Cerebellar nuclear complex (tissue), 1 donor: ENCODE results near the gene GPHN.
"Not testable (repeated sequence)": the region's sequence is repeated elsewhere in the genome, so short reads cannot be mapped to it uniquely, and the experiment has no call there.

Experiments
- DNase-seq, 2 experiments: peaks; one replicate each; lab custom pipeline; 2025; lab: John Stamatoyannopoulos, UW

The GPHN gene

DNA sequence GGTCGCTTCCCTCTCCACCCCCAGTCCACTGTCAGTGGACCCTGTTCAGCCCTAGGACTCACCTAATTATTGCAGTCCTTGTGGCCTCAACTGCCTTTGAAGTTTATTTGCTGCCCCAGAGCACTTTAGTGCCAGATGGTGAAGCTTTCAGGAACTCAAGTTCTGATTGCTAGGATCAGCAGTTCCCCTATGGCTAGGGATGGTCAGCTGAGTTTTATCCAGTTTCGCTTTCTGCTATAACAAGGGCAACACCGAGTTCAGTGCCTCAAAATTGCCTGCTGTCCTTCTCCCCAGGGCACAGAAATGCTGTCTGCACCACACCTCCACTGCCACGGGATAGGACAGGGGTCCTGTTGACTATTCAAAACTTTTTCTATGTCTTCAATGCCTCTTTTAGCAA is 295.0 kb downstream of the GPHN start:
- DNase-seq, result no peak

DNA sequence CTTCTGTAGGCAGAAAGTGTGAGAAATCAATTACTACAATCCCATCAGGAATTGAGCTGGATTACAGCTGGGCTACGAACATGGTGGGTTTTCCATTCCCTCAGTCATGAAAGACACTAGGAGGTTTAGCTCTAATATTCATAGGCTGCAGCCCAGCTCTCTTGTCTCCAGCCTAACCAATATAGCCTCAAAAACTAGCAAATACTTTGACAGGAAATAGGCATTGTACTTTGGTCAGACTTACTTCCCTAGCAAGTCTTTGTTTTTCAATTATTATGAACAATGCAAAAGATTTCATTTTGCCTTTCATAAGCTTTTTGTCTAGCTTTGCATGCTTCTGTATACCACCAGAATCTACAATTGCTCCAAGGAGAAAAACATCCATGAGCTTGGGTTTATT is 296.2 kb downstream of the GPHN start:
- no peak for DNase-seq

DNA sequence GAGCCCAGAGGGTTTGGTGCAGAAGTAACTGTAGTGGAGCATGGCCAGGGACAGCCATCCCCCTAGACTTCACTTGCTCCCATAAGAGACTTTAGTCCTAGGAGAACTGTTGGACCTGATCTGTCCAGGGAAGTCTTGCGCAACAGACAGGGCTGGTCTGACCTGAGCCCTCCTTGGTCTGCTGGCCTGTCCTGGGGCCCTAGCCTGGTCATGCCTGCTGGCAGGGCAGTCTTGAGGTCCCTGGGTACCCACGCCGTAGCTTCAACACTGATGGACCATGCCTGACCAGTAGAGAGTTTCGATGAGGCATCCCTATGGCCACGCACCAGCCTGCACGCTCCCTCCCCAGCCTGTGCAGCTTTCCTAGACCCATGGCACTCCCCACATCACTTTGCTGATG is 305.7 kb downstream of the GPHN start:
- DNase-seq, result no peak

DNA sequence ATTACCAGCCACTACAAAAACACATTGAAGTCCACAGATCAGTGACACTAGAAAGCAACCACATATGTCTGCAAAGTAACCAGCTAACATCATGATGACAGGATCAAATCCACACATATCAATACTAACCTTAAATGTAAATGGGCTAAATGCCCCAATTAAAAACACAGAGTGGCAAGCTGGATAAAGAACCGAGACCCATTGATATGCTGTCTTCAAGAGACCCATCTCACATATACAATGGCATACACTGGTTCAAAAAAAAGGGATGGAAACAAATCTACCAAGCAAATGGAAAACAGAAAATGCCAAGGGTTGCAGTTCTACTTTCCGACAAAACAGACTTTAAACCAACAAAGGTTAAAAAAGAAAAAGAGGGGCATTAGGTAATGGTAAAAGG is 307.7 kb downstream of the GPHN start:
- DNase-seq, result no peak

DNA sequence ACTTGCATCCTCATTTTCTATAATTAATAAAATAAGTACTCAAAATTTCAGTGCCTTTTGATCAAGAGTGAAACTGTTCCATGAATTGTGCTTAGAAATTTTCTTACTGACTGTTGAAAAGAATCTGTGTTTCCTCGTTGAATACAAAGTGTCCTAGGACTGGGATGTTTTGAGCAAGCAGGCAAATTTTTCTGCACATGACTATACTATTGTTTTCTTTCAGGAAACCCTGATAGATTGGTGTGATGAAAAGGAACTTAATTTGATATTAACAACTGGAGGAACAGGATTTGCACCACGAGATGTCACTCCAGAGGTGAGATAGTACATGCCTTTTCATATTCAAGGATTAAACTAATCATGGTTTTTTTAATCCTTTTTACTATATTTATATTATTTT is 316.3 kb downstream of the GPHN start:
- DNase-seq, result no peak

DNA sequence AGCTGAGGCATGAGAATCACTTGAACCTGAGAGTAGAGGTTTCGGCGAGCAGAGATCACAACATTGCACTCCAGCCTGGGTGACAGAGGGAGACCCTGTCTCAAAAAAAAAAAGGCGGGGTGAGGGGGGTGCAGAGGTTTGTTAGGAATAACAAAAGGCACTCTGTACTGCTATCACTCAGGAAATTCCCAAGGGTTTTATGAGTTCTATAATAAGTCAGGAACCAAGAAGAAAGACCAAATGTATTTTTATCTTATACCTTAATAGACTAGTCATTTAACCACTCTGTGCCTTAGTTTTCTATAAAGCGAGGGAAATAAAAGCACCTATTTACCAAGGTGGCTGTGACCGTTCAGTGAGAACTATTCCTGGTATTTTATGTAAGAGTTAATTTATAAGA is 319.2 kb downstream of the GPHN start:
- DNase-seq, result no peak

DNA sequence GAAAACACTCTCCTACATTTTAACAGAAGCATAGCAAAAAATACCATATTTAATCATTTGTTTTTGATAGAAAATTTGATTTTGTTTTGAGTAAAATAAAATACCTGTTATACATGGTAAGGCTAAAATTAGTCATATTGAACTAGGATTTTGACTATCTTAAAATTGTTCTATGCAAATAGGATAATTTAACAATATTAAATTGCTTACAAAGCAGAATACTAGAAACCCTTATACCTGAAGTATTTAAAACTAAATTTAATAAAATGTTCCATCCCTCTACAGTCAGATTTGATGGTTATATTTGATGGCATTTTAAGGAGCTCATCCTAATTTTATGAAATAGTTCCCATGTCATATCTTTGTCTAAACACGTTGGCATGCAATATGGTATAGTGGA is 323.2 kb downstream of the GPHN start:
- DNase-seq, result no peak

DNA sequence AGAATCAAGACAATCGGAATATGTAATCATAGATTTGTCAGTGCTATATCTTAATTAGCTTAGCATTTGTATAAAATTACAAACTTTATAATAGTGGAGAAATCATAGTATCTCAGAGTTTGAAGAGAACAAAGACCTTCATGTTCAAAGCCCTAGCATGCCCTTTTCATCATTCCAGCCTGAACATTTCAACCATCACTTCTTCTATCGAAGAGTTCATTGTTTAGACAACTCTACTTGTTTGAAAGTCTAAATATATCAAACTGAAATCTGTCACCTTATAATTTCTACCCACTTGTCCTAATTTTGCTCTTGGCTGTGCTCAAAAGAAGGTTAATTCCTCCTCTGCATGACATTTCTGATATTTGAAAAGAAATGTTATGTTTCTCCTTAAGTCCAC is 325.9 kb downstream of the GPHN start:
- DNase-seq, result no peak

DNA sequence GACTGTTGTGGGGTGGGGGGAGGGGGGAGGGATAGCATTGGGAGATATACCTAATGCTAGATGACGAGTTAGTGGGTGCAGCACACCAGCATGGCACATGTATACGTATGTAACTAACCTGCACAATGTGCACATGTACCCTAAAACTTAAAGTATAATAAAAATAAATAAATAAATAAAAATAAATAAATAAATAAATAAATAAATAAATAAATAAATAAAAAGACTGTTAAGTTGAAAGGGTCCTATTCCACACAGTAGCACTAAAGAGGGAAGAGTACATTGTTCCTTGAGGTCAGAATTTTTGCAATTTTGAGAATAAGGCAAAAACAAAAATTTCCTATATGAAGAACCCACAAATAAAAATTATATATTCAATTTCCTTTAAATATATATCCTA is 329.5 kb downstream of the GPHN start:
- DNase-seq, result not testable (repeated sequence)

DNA sequence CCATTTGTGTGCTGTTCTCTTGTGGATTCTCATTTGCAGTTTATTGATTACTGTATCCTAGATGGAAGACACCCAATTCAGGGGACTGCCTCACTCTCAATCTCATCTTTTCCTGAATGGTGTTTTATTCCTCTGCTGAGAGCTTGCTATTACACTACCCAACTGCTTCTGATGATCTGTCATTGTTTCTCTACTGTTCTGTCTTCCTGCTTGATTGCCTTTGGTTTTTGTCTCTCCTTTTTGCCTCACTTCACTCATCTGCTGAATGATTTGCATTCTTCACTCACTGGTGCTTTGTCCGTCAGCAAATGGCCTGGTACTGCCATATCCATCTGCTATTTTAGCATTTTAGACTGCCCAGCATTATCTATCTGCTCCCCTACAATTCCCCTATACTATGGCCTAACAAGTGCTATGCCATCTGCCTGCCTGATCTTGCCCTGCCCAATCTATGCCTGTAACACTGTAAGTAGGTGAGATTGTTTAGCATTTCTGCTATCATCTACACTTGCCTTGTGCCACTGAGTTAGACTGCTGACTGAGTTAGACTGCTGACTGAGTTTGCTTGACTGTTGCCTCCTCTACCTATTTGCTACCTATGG is 335.1 kb downstream of the GPHN start:
- no peak for DNase-seq

DNA sequence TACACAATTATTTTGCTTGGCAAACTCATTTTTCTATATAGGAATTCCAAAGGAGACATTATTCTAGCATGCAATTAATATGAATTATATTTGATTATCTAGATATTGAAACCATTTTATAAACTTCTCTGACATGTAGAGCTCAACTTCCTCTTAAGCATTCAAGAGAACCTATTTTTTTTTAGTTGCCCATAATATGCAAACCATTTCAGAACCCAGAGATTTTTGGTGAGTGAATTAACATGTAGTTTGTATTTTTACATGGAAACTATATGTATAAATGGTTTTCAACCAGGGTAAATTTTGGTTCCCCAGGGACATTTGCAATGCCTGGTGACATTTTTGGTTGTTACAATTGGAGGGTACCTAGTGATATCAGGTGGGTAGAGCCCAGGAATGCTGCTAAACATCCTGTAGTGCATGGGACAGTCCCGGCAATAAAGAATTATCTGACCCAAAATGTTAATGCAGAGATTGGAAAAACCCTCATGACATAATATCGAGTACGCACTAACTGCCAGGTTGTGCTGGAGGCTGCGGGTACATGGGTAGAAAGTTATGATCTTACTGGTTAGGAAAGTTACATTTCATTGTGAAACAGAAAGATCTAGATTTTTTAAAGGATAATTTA is 342.4 kb downstream of the GPHN start:
- DNase-seq, result no peak

DNA sequence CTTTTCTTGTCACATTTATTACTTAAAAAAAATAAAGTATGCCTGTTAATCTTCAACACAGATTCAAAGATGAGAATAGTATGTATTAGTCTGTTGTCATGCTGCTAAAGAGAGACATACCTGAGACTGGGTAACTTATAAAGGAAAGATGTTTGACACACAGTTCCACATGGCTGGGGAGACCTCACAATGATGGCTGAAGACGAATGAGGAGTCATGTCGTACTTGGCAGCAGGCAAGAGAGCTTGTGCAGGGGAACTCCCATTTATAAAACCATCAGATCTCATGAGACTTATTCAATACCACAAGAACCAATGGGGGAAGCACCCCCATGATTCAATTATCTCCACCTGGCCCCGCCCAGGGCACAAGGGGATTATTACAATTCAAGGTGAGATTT is 345.4 kb downstream of the GPHN start:
- DNase-seq, result no peak

DNA sequence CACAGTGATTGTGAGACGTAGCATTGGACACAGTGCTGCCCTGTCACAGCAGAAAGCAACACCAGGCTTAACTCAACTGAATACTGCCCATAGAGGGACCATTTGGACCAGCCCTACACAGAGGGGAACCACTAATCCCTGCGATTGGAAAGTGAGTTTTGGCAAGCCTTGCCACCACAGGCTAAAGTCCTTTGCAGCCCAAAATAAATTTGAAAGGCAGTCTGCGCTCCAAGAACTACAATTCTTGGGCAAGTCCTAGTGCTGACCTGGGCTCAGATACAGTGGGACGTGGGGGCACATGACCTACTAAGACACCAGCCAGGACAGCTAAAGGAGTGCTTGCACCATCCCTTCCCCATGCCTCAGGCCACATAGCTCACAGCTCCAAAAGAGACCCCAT is 349.9 kb downstream of the GPHN start:
- no peak for DNase-seq

DNA sequence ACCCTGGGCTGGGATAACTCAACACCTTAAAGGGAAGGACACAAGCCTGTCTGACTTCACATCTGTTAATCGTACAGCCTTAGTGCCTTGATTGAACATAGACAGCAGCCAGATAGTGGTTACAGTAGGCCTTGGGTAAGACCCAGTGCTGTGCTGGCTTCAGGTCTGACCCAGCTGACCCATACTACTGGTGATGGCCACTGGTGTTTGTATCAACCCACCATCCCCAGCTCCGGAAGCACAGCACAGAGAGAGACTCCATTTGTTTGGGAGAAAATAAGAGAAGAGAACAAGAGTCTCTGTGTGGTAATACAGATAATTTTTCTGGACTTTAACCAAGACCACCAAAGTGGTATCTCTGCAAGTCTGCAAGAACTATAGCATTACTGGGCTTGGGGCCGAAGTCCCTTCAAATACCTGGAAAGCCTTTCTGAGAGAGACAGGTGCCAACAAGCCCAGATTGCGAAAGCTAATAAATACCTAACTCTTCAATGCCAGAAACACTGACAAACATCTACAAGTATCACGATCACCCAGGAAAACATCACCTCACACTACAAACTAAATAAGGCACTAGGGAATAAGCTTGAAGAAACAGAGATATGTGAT is 351.2 kb downstream of the GPHN start:
- DNase-seq, result no peak

DNA sequence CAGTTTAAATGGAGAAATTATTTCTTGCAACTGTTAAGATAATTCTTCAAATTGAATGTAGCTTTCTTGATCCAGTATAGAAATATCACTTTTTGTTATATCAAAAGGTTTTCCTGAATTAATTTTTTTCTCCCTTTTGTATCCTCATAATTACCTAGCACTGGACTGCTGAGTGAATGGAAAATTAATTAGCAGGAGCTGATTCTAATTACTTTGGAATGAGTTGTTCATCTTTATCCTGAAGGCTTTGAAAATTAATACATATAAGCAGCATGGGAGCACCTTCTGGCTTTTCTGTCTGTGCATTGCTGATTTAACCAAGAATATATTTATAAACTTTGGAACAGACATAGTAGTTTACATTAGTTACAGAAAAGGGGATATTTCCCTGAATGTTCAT is 373.6 kb downstream of the GPHN start:
- DNase-seq, result no peak

DNA sequence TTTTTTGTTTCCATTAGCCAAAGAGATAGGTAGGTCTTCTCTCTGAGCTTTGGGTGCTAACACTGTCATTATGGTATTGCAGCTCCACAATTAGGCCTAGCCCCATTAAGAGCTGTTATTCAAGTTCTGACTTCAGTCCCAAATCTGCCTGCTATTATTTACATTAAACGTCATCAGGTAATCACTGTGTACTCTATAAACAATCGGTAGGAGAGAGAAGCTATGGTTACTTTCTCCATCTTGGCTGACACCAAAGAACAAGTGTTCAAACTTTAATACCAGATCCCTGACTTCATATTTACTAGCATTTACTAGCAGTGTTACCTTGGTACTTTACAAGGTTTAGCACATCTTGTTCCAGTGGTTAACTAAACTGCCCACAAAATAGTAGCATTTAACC is 376.2 kb downstream of the GPHN start:
- DNase-seq, result no peak

DNA sequence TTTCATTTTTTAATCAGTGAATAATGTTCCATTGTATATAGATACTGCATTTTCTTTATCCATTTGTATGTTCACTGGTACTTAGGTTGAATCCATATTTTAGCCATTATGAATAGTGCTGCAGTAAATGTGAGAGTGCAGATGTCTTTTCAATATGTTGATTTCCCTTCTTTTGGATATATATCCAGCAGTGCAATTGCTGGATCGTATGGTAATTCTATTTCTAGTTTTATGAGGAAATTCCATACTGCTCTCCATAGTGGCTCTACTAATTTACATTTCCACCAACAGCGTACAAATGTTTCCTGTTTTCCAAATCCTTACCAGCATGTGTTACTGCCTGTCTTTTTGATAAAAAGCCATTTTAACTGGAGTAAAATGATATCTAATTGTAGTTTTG is 392.8 kb downstream of the GPHN start:
- DNase-seq, result no peak

DNA sequence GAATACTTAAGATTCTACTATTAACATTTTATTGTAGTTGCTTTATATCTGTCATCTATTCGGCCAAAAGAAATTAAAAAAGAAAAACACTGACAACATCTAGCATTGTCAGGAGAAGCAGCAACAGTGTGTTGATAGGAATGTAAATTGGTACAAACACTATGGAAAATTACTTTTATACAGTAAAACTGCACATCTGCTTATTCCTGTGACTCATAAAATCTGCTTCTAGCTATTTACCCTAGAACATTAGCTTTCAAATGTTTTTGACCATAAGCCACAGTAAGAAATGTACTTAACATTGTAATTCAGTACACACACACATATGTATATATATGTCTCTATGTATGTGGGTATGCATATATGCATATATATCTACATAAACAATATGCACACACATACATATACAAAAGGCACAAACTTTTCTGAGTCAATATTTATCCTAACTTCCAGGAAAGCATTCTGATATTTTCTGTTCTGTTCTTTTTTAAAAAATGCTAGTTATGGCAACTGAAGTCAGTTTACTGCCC is 402.4 kb downstream of the GPHN start:
- no peak for DNase-seq

DNA sequence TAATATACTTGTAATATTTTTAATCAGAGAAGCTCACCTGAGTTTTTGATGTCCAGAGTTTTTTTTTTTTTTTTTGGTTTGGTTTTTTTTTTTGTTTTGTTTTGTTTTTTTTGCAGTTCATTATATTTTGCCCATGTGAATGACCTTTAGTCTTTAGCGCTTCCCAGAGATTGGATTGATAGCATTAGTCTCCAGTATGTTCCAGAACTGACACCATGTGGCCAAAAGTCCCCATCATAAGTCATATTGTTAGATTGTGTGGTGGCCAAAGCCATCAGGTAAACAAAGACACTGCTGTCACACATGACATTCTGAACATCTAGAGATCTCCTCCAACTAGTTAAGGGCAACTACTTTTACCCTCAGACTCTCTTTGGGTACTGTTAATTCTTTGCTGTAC is 408.5 kb downstream of the GPHN start:
- DNase-seq, result no peak

DNA sequence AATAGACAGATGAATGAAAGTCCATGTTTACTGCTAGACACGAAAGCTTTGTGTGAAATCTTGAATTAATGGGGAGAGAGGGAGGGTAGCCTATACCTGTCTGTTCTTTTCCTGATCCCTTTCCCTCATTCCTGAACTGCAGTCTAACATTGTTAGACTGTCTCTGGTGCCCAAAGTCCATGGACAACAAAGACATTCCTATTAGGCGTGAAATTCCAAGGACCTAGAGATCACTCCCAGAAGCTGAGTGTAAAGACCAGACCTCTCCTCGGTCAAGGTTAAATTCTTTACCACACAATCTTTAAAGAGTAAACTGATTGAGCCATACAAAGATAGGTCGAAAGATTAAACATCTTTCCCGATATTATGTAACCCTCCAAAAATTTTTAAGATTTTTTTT is 410.6 kb downstream of the GPHN start:
- DNase-seq, result no peak

DNA sequence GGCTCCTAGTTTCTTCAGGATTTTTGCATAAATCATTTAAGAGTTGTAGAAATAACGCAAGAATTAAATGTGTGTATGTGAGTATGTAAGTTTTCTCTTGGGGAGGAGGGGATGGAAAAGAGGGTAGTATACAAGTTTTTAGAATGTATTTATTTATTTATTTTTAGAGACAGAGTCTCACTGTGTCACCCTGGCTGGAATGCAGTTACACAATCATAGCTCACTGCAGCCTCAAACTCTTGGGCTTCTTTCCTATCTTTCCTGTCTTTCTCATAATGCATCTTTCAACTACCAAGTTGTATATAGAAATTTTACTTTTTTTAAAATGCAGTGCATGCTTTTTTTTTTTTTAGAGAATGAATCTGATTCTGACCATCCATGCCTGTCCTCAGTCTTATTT is 412.2 kb downstream of the GPHN start:
- DNase-seq, result no peak

DNA sequence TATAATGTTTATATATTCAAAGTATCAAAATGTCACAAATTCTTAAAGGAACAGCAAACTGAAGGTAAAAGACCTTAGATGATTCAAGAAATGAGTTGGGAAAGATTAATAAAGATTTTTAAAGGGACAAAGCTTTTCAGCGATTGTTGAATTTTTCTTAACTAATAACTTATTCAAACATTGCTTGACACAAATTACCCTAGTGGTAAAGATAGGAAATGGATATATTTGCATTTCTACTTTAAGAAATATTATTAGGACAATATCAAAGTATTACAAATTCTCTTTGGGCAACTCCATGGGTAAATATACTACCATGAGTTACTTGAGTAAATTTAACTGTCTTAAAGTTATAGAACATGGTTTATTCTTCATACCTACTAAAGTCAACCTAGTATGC is 415.3 kb downstream of the GPHN start:
- DNase-seq, result no peak

DNA sequence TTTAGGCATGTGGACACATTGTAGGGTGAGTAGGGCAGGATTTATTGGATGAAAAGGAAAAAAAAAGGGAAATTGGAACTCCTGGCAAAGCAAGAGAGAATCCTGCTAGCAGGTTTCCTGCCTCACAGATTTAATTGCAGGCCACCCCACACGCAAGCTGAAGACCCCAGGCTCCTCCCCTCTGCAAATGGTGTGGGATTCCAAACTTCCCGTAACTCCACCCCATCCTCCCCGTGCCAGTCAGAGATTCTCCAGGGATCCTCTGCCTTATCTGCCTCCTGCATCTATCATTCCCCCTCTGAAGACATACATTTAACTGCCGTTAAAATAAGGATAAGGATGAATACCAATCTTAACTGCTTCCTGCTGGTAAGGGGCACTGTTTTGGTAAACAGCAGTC is 431.5 kb downstream of the GPHN start:
- no peak for DNase-seq

DNA sequence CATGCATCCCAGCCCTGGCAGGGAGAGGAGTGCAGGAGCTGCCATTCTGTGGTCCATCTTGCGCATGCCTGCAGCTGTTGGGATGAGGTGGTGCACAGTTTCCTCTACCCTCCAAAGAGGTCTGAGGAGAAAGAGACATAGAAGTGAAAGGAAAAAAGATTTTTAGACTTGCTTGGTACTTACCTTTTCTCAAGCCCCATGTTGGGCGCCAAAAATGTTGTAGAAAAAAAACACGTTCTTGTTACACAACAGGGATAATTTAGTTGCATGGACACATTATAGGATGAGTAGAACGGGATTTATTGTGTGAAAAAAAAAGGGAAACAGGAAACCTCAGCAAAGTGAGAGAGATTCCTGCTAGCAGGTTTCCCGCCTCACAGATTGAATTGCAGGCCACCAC is 436.9 kb downstream of the GPHN start:
- no peak for DNase-seq
